ENCODE data around the gene SEC23IP. TPM values are rescaled to one million over a fixed set of nuclear protein-coding genes. Genes with fewer than 3 reads are reported as not detected.
"Not testable (repeated sequence)": the region's sequence is repeated elsewhere in the genome, so short reads cannot be mapped to it uniquely, and the experiment has no call there.

The SEC23IP gene
- total RNA-seq, 1 donor from 2014 or later: 90.6 TPM

DNA sequence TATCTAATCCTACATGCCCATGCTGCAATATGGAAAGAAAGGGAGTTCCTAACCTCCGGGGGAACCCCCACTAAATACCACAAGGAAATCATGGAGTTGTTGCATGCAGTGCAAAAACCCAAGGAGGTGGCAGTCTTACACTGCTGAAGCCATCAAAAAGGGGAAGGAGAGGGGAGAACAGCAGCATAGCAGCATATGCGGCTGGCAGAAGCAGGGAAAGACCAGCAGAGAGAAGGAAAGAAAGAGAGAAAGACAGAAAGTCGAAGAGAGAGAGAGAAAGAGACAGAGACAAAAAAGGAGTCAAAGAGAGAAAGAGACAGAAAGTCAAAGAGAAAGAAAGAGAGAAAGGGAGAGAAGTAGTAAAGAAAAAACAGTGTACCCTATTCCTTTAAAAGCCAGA, 3.8 kb upstream of the SEC23IP start:
- DNase-seq (ENCODE audit: low read depth); H3K4me1 ChIP-seq (ENCODE audit: insufficient read depth, low read length); H3K36me3 ChIP-seq (ENCODE audit: insufficient read depth, low read length); FAIRE-seq; H3K27me3 ChIP-seq (ENCODE audit: insufficient read depth, low read length); H3K4me2 ChIP-seq (ENCODE audit: low read length); H2AFZ ChIP-seq (ENCODE audit: low read depth, low read length); H3K9ac ChIP-seq (ENCODE audit: low read length); H3K4me3 ChIP-seq (ENCODE audit: insufficient read depth, low read depth, low read length); H4K20me1 ChIP-seq (ENCODE audit: insufficient read depth, low read length); H3K9me3 Mint-ChIP-seq (ENCODE audit: unreplicated experiment); H3K4me3 Mint-ChIP-seq (ENCODE audit: unreplicated experiment); H3K36me3 Mint-ChIP-seq (ENCODE audit: low read depth, unreplicated experiment); H3K27ac ChIP-seq (ENCODE audit: low read depth, low read length); H3K4me1 Mint-ChIP-seq (ENCODE audit: low read depth, unreplicated experiment); H3K27ac Mint-ChIP-seq (ENCODE audit: unreplicated experiment); H3K9me3 ChIP-seq (ENCODE audit: insufficient read depth, low read depth, low read length); H3K27me3 Mint-ChIP-seq (ENCODE audit: low read depth, unreplicated experiment): not testable (repeated sequence)
- peaks cover 17% of the 10 kb centered on the region for H3K79me2 ChIP-seq (ENCODE audit: insufficient read depth, low read length)

- not testable (repeated sequence) for H3K4me1 ChIP-seq (ENCODE audit: insufficient read depth, low read length); H3K4me3 ChIP-seq (ENCODE audit: insufficient read depth, low read depth, low read length); H3K4me3 Mint-ChIP-seq (ENCODE audit: unreplicated experiment); H3K9me3 Mint-ChIP-seq (ENCODE audit: unreplicated experiment); H3K36me3 ChIP-seq (ENCODE audit: insufficient read depth, low read length); H4K20me1 ChIP-seq (ENCODE audit: insufficient read depth, low read length); H3K27ac ChIP-seq (ENCODE audit: low read depth, low read length); H3K27me3 ChIP-seq (ENCODE audit: insufficient read depth, low read length); H3K27ac Mint-ChIP-seq (ENCODE audit: unreplicated experiment); DNase-seq (ENCODE audit: low read depth); H3K9ac ChIP-seq (ENCODE audit: low read length); H3K4me2 ChIP-seq (ENCODE audit: low read length); H3K27me3 Mint-ChIP-seq (ENCODE audit: low read depth, unreplicated experiment); H3K36me3 Mint-ChIP-seq (ENCODE audit: low read depth, unreplicated experiment); H3K9me3 ChIP-seq (ENCODE audit: insufficient read depth, low read depth, low read length); H2AFZ ChIP-seq (ENCODE audit: low read depth, low read length); FAIRE-seq
- peaks cover 22% of the 10 kb centered on the region for H3K79me2 ChIP-seq (ENCODE audit: insufficient read depth, low read length)
- peaks cover 12% of the 10 kb centered on the region for H3K4me1 Mint-ChIP-seq (ENCODE audit: low read depth, unreplicated experiment)
Measured at GRCh38 chr10:119889201-119889600, 3.3 kb upstream of the SEC23IP start.

- H2AFZ ChIP-seq (ENCODE audit: low read depth, low read length); H3K4me3 Mint-ChIP-seq (ENCODE audit: unreplicated experiment); FAIRE-seq; H3K4me1 ChIP-seq (ENCODE audit: insufficient read depth, low read length); H3K36me3 ChIP-seq (ENCODE audit: insufficient read depth, low read length); H3K36me3 Mint-ChIP-seq (ENCODE audit: low read depth, unreplicated experiment); H3K4me3 ChIP-seq (ENCODE audit: insufficient read depth, low read depth, low read length); H3K27ac Mint-ChIP-seq (ENCODE audit: unreplicated experiment); H3K9me3 Mint-ChIP-seq (ENCODE audit: unreplicated experiment); H3K9me3 ChIP-seq (ENCODE audit: insufficient read depth, low read depth, low read length); H3K27me3 Mint-ChIP-seq (ENCODE audit: low read depth, unreplicated experiment); H3K27ac ChIP-seq (ENCODE audit: low read depth, low read length); H3K27me3 ChIP-seq (ENCODE audit: insufficient read depth, low read length); H3K4me2 ChIP-seq (ENCODE audit: low read length); DNase-seq (ENCODE audit: low read depth); H3K9ac ChIP-seq (ENCODE audit: low read length): not testable (repeated sequence)
- peaks cover 13% of the 10 kb centered on the region for H3K4me1 Mint-ChIP-seq (ENCODE audit: low read depth, unreplicated experiment)
- peaks cover 33% of the 10 kb centered on the region for H3K79me2 ChIP-seq (ENCODE audit: insufficient read depth, low read length)
- H4K20me1 ChIP-seq (ENCODE audit: insufficient read depth, low read length): peaks cover 18% of the 10 kb centered on the region
Measured at GRCh38 chr10:119890307-119890706, 2.2 kb upstream of the SEC23IP start.

- not testable (repeated sequence) for DNase-seq (ENCODE audit: low read depth); FAIRE-seq; H3K36me3 ChIP-seq (ENCODE audit: insufficient read depth, low read length); H3K27me3 ChIP-seq (ENCODE audit: insufficient read depth, low read length); H3K36me3 Mint-ChIP-seq (ENCODE audit: low read depth, unreplicated experiment); H3K27me3 Mint-ChIP-seq (ENCODE audit: low read depth, unreplicated experiment); H3K9me3 Mint-ChIP-seq (ENCODE audit: unreplicated experiment); H3K9me3 ChIP-seq (ENCODE audit: insufficient read depth, low read depth, low read length)
- Mint-ChIP-seq H3K27ac (ENCODE audit: unreplicated experiment) (peak overlapping the region; percentile 96), H3K4me1 (ENCODE audit: low read depth, unreplicated experiment) (peaks cover 21% of the 10 kb centered on the region), H3K4me3 (ENCODE audit: unreplicated experiment) (peak overlapping the region; percentile 98)
- H3K79me2 ChIP-seq (ENCODE audit: insufficient read depth, low read length): peaks cover 48% of the 10 kb centered on the region
- peaks cover 20% of the 10 kb centered on the region for H3K4me1 ChIP-seq (ENCODE audit: insufficient read depth, low read length)
- H4K20me1 ChIP-seq (ENCODE audit: insufficient read depth, low read length): peaks cover 33% of the 10 kb centered on the region
- peak overlapping the region; percentile 93 for H3K4me3 ChIP-seq (ENCODE audit: insufficient read depth, low read depth, low read length)
- peak overlapping the region; percentile 95 for H3K9ac ChIP-seq (ENCODE audit: low read length)
- H3K27ac ChIP-seq (ENCODE audit: low read depth, low read length): peak overlapping the region; percentile 78
- peak overlapping the region; percentile 96 for H2AFZ ChIP-seq (ENCODE audit: low read depth, low read length)
- H3K4me2 ChIP-seq (ENCODE audit: low read length): peak overlapping the region; percentile 99
Measured at GRCh38 chr10:119891849-119892187, 712 bp upstream of the SEC23IP start.

Measured in astrocyte (in vitro differentiated cells and primary cell).